Ectodermal cell (in vitro differentiated cells): Measurements from ENCODE around the gene YEATS2.
"Not testable (repeated sequence)": the region's sequence is repeated elsewhere in the genome, so short reads cannot be mapped to it uniquely, and the experiment has no call there.

Experiments
- H3K27ac ChIP-seq: 2 replicates; pipeline ENCODE4 v1.7.0; 2013; ENCODE audit warnings: mild to moderate bottlenecking, low read depth, low read length; ENCODE audit not compliant: insufficient read depth, poor library complexity, severe bottlenecking
- H3K27me3 ChIP-seq: 2 replicates; pipeline ENCODE4 v1.7.0; 2013; ENCODE audit warnings: mild to moderate bottlenecking, low read length; ENCODE audit not compliant: insufficient read depth, control insufficient read depth, poor library complexity, severe bottlenecking
- H3K36me3 ChIP-seq: one replicate; pipeline ENCODE4 v1.7.0; 2013; ENCODE audit warnings: low read length; ENCODE audit not compliant: control insufficient read depth, insufficient read depth
- H3K4me1 ChIP-seq: one replicate; pipeline ENCODE4 v1.7.0; 2013; ENCODE audit warnings: low read length; ENCODE audit not compliant: control insufficient read depth, insufficient read depth
- H3K4me3 ChIP-seq: 2 replicates; pipeline ENCODE4 v1.7.0; 2013; ENCODE audit warnings: low read depth, low read length, control low read depth; ENCODE audit not compliant: insufficient read depth
- H3K9me3 ChIP-seq: 2 replicates; pipeline ENCODE4 v1.7.0; 2013; ENCODE audit warnings: mild to moderate bottlenecking, low read length, moderate library complexity; ENCODE audit not compliant: control insufficient read depth
- WGBS, 2 experiments: methylation state at CpG; one replicate each; pipeline ENCODE4 v1.1.7; 2013; ENCODE audit warnings: missing lambda C conversion rate in 2 of 2; 5-methylcytosine and 5-hydroxymethylcytosine counted together

YEATS2 gene

GRCh38 chr3:183775781-183776180 is 78.2 kb downstream of the YEATS2 start:
- H3K4me1 ChIP-seq = no peaks in the 10 kb centered on the region
- H3K27ac ChIP-seq = no peak overlapping the region
- H3K9me3 ChIP-seq = no peaks in the 10 kb centered on the region
- peaks cover 68% of the 10 kb centered on the region for H3K36me3 ChIP-seq
- H3K27me3 ChIP-seq = no peaks in the 10 kb centered on the region
- H3K4me3 ChIP-seq = no peak overlapping the region
- WGBS, 2 experiments = 93 to 98% methylated on average over 5 of the region's 5 CpGs

GRCh38 chr3:183776451-183776850 is 78.9 kb downstream of the YEATS2 start:
- H3K9me3 ChIP-seq, H3K27me3 ChIP-seq, H3K27ac ChIP-seq, H3K4me1 ChIP-seq, H3K4me3 ChIP-seq: not testable (repeated sequence)
- H3K36me3 ChIP-seq = peaks cover 69% of the 10 kb centered on the region
- WGBS, 2 experiments = 94 to 96% methylated on average over 5 of the region's 5 CpGs

- peaks cover 67% of the 10 kb centered on the region for H3K36me3 ChIP-seq
Observed at GRCh38 chr3:183777016-183777618, 79.5 kb downstream of the YEATS2 start.

DNA sequence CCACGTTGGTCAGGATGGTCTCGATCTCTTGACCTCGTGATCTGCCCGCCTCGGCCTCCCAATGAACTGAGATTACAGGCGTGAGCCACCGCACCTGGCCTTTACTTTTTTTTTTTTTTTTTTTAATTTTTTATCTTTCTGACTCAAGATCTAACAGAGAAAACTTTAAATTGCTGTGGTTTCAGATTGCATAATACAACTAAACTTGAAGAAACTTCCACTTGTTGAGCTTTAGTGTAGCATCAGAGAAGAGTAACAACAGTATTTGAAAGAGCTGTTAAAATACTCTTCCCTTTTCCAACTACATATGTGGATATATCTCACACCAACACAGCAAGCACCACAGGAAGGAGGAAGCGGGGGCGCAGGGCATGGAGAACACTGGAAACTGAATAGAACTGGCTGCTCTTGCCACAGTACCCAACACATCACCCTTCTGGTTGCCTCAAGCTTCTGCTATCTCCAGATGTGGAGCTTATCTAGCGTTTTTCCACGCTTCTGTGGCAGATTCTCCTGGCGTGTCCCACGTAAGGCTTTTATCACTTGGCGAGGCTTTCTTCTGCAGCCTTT is 82.4 kb downstream of the YEATS2 start:
- Histone ChIP-seq H3K9me3 (no peaks in the 10 kb centered on the region), H3K4me3 (no peak overlapping the region), H3K27ac (no peak overlapping the region), H3K36me3 (peaks cover 52% of the 10 kb centered on the region), H3K27me3 (no peaks in the 10 kb centered on the region), H3K4me1 (no peaks in the 10 kb centered on the region)
- WGBS, 2 experiments = 93 to 95% methylated on average over 14 of the region's 14 CpGs

More at GRCh38 chr3:183777016-183777618, 79.5 kb downstream of the YEATS2 start:
- 98% methylated on average over 4 of the region's 4 CpGs for WGBS, 2 experiments
- Histone ChIP-seq H3K4me3 (no peak overlapping the region), H3K4me1 (no peaks in the 10 kb centered on the region), H3K27ac (no peak overlapping the region), H3K9me3 (no peaks in the 10 kb centered on the region), H3K27me3 (no peaks in the 10 kb centered on the region)

DNA sequence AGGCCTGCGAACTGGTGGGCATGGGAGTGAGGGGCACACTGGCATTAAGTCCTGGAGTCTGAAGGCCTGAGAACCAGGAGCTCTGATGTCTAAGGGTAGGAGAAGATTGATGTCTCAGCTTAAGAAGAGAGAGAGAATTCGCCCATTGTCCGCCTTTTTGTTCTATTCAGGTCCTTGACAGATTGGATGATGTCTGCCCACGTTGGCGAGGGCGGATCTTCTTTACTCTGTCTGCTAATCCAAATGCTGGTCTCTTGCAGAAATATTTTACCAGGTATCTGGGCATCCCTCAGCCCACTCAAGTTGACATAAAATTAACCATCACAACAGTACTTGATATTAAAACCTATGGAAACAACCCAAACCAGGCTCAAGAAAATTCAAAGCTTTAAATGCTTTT is 83.6 kb downstream of the YEATS2 start:
- WGBS, 2 experiments = 92 to 93% methylated on average over 6 of the region's 6 CpGs
- peaks cover 48% of the 10 kb centered on the region for H3K36me3 ChIP-seq
- no peaks in the 10 kb centered on the region for H3K9me3 ChIP-seq
- no peaks in the 10 kb centered on the region for H3K4me1 ChIP-seq
- H3K27ac ChIP-seq = no peak overlapping the region
- no peak overlapping the region for H3K4me3 ChIP-seq
- H3K27me3 ChIP-seq = no peaks in the 10 kb centered on the region

DNA sequence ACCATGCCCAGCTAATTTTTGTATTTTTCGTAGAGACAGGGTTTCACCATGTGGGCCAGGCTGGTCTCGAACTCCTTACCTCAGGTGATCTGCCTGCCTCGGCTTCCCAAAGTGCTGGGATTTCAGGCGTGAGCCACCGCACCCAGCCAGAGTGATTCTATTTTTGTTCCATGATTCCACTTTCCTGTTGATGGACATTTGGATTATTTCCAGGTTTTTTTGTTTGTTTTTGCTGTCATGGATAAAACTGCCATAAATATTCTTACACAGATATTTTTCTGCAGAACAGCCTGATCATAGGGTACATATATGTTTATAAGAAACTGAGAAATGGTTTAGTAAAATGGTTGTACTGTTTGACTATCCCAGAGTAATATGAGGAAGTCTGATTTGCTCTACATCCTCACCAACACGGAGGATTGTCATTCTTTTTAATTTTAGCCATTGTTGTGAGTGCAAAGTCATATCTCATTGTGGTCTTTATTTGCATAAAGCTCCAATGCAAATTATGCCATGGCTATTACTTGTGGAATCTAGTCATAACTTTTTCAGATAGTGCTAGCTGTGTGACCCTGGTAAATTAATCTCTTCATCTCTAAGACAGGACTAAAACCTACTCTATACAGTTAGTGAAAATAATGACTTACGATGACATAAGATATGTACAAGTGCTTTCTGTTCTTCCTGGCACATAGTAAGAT is 85.1 kb downstream of the YEATS2 start:
- Histone ChIP-seq H3K27me3 (no peaks in the 10 kb centered on the region), H3K4me3 (no peak overlapping the region)
- 96% methylated on average over 7 of the region's 7 CpGs for WGBS, 2 experiments

GRCh38 chr3:183784503-183784902 is 86.9 kb downstream of the YEATS2 start:
- not testable (repeated sequence) for H3K27me3 ChIP-seq, H3K4me1 ChIP-seq, H3K4me3 ChIP-seq, H3K9me3 ChIP-seq, H3K27ac ChIP-seq
- peaks cover 50% of the 10 kb centered on the region for H3K36me3 ChIP-seq
- 89 to 95% methylated on average over 10 of the region's 10 CpGs for WGBS, 2 experiments

More for the DNA sequence above, 85.1 kb downstream of the YEATS2 start:
- Histone ChIP-seq H3K36me3 (peaks cover 49% of the 10 kb centered on the region), H3K27ac (no peak overlapping the region), H3K9me3 (no peaks in the 10 kb centered on the region), H3K4me1 (no peaks in the 10 kb centered on the region)

DNA sequence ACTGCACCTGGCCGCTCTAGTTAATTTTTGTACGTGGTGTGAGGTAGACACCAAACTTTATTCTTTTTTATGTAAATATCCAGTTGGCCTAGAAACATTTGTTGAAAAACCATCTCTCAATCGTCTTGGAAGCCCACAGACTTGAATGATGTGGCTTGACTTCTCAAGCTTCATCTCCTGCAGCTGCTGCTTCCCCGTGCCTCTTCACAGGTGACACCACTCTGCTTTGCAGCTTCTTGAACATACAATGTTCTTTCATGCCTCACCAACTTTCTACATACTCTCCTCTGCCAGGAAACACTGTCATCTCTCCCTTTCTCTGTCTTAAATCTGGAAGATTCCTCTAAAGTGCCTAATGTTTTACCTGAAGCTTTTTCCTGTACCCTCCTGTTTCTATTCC is 92.2 kb downstream of the YEATS2 start:
- Histone ChIP-seq H3K36me3 (peaks cover 49% of the 10 kb centered on the region), H3K4me3 (no peak overlapping the region), H3K9me3 (no peaks in the 10 kb centered on the region), H3K27me3 (no peaks in the 10 kb centered on the region), H3K27ac (no peak overlapping the region), H3K4me1 (no peaks in the 10 kb centered on the region)
- WGBS, 2 experiments = 90 to 98% methylated on average over 4 of the region's 4 CpGs

DNA sequence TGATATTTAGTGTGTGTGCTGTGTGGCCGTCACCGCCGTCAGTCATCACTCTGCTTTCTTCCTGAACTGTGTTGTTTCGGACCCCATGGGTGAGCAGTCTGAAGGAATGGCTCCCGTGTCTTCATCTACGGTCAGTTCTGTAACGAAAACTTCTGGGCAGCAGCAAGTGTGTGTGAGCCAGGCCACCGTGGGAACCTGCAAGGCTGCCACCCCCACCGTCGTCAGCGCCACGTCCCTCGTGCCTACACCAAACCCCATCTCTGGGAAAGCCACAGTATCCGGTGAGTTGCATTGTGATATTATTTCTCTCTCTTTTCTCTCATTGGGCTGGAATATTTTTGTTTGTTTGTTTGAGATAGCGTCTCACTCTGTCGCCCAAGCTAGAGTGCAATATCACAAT is 93.1 kb downstream of the YEATS2 start:
- Histone ChIP-seq H3K9me3 (no peaks in the 10 kb centered on the region), H3K27me3 (no peaks in the 10 kb centered on the region), H3K4me3 (no peak overlapping the region), H3K27ac (no peak overlapping the region), H3K4me1 (no peaks in the 10 kb centered on the region), H3K36me3 (peaks cover 48% of the 10 kb centered on the region)
- WGBS, 2 experiments = 94 to 97% methylated on average over 15 to 16 of the region's 16 CpGs

GRCh38 chr3:183792976-183793375 is 95.4 kb downstream of the YEATS2 start:
- Histone ChIP-seq H3K27me3 (no peaks in the 10 kb centered on the region), H3K36me3 (peaks cover 26% of the 10 kb centered on the region), H3K27ac (no peak overlapping the region), H3K9me3 (no peaks in the 10 kb centered on the region), H3K4me3 (no peak overlapping the region), H3K4me1 (no peaks in the 10 kb centered on the region)
- WGBS, 2 experiments = 97 to 100% methylated on average over 2 to 6 of the region's 6 CpGs
